Measurements from ENCODE around the gene ZNF511. TPM values are rescaled to one million over a fixed set of nuclear protein-coding genes. Genes with fewer than 3 reads are reported as not detected.
A peak's percentile ranks its signal among the peaks of the same experiment; 100 is the strongest.

Gene ZNF511
- total RNA-seq, 1 experiment from 2014 or later = 49.0 TPM

- Histone ChIP-seq H3K4me3 (replicated peaks in 1 of 2; ENCODE audit: low read depth in 1 of 2, low read length in 2 of 2) (peak overlapping the region; percentile 78 to 89; a peak in 2 of 4 replicates), H3K4me2 (ENCODE audit: low read length) (peak overlapping the region; percentile 82), H4K20me1 (ENCODE audit: insufficient read depth) (no peaks in the 10 kb centered on the region), H2AFZ (ENCODE audit: low read depth, low read length, poor library complexity, severe bottlenecking) (no peak overlapping the region), H3K4me1 (ENCODE audit: control insufficient read depth in 1 of 2, insufficient read depth in 2 of 2, low read length in 2 of 2) (peaks cover 2 to 15% of the 10 kb centered on the region in 2 experiments; a peak in 2 of 4 replicates), H3K9ac (ENCODE audit: low read length) (peak overlapping the region; percentile 88), H3K79me2 (ENCODE audit: insufficient read depth, low read length) (peaks cover 50% of the 10 kb centered on the region), H3K9me2 (ENCODE audit: insufficient read depth) (no peaks in the 10 kb centered on the region), H3K9me3 (ENCODE audit: control insufficient read depth in 1 of 2, insufficient read depth in 1 of 2, low read depth in 1 of 2, low read length in 2 of 2) (no peaks in the 10 kb centered on the region), H3K36me3 (ENCODE audit: control insufficient read depth in 1 of 2, insufficient read depth in 2 of 2, low read length in 2 of 2) (peaks cover 0 to 1% of the 10 kb centered on the region in 2 experiments; a peak in 1 of 4 replicates), H3K27me3 (ENCODE audit: insufficient read depth, low read length) (no peaks in the 10 kb centered on the region), H3K27ac (ENCODE audit: low read depth, low read length) (0 out of 2 replicates have a peak overlapping the region, but pooled peaks have one; percentile 26)
- RAD21 ChIA-PET (ENCODE audit: low non-redundant PET in 1 of 2, low total read pairs in 2 of 2, uncharacterized antibody in 2 of 2, unreplicated experiment in 2 of 2) = no interaction called here
- BruUV-seq (replicated peaks) = no TSS peak
- TF ChIP-seq ZFX (IDR thresholded peaks at IDR 0.05) (no peak), SP1 (IDR thresholded peaks at IDR 0.05; ENCODE audit: low read depth) (no peak), EZH2 (IDR thresholded peaks at IDR 0.05) (no peak), JUND (IDR thresholded peaks at IDR 0.05) (no peak), ATF3 (IDR thresholded peaks at IDR 0.05) (no peak), SIN3A (IDR thresholded peaks at IDR 0.05; ENCODE audit: low read depth) (no peak), POLR2AphosphoS5 (IDR thresholded peaks at IDR 0.05; ENCODE audit: low read depth, low read length) (no peak), RAD21 (IDR thresholded peaks at IDR 0.05; ENCODE audit: low read depth) (no peak)
- intact Hi-C loops (cut with micrococcal nuclease) = loop anchor here (2.0 kb wide), 1 partner anchor 402 kb away; no protein-coding TSS in a partner anchor
- POLR2A ChIA-PET = no interaction called here
- CTCF ChIA-PET = interaction anchor here (1.6 to 1.8 kb wide), 2 partner anchors 23 to 48 kb away, joined by 4 to 5 read pairs; no protein-coding TSS in a partner anchor
- no peak for ATAC-seq
- DNase-seq (ENCODE audit: low read depth, low spot score) = no peak
Observed at GRCh38 chr10:133306941-133307379, 1.8 kb upstream of the ZNF511 start.

DNA sequence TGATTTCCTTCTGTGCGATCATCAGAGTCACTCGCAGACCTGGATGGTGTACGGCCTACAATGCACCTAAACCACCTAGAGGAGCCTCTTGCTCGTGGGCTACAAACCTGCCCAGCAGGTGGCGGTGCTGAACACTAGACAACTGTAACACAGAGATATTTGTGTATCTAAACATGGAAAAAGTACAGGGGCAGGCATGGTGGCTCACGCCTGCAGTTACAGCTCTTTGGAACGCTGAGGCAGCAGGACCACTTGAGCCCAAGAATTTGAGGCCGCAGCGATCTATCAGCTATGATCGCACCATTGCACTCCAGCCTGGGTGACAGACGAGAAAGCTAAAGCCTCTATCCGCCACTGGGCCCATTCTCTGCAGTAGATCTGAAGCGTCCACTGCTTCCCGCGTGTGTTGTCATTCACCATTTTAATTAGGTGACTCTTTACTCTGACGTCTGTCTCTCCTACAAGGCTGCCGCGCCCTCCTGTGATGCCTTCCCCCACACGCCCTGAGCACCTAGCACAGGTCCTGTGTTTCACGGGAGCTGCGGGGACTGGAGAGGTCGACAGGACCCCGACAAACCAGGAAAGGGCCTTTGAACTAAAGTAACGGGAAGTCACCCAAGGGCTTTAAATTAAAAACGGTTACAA lies 816 bp upstream of the ZNF511 start:
- POLR2A ChIA-PET = no interaction called here
- Histone ChIP-seq H3K4me2 (ENCODE audit: low read length) (peak overlapping the region; percentile 82), H2AFZ (ENCODE audit: low read depth, low read length, poor library complexity, severe bottlenecking) (no peak overlapping the region), H3K9me2 (ENCODE audit: insufficient read depth) (no peaks in the 10 kb centered on the region), H3K36me3 (ENCODE audit: control insufficient read depth in 1 of 2, insufficient read depth in 2 of 2, low read length in 2 of 2) (peaks cover 0 to 3% of the 10 kb centered on the region in 2 experiments; a peak in 1 of 4 replicates), H3K79me2 (ENCODE audit: insufficient read depth, low read length) (peaks cover 45% of the 10 kb centered on the region), H4K20me1 (ENCODE audit: insufficient read depth) (no peaks in the 10 kb centered on the region), H3K9ac (ENCODE audit: low read length) (peak overlapping the region; percentile 88), H3K4me1 (ENCODE audit: control insufficient read depth in 1 of 2, insufficient read depth in 2 of 2, low read length in 2 of 2) (peaks cover 2 to 15% of the 10 kb centered on the region in 2 experiments; a peak in 2 of 4 replicates), H3K27ac (ENCODE audit: low read depth, low read length) (peak overlapping the region; percentile 86), H3K9me3 (ENCODE audit: control insufficient read depth in 1 of 2, insufficient read depth in 1 of 2, low read depth in 1 of 2, low read length in 2 of 2) (no peaks in the 10 kb centered on the region), H3K4me3 (replicated peaks in 1 of 2; ENCODE audit: low read depth in 1 of 2, low read length in 2 of 2) (peak overlapping the region; percentile 78 to 89), H3K27me3 (ENCODE audit: insufficient read depth, low read length) (no peaks in the 10 kb centered on the region)
- intact Hi-C loops (cut with micrococcal nuclease) = loop anchor here (2.0 kb wide), 1 partner anchor 403 kb away; no protein-coding TSS in a partner anchor
- ATAC-seq = peak; percentile 56
- no peak for DNase-seq (ENCODE audit: low read depth, low spot score)
- RAD21 ChIA-PET (ENCODE audit: low non-redundant PET in 1 of 2, low total read pairs in 2 of 2, uncharacterized antibody in 2 of 2, unreplicated experiment in 2 of 2) = no interaction called here
- CTCF ChIA-PET = interaction anchor here (1.6 to 1.8 kb wide), 2 partner anchors 22 to 49 kb away, joined by 4 to 5 read pairs; no protein-coding TSS in a partner anchor
- TF ChIP-seq ATF3 (IDR thresholded peaks at IDR 0.05) = no peak
- TF ChIP-seq, protein P1, sequence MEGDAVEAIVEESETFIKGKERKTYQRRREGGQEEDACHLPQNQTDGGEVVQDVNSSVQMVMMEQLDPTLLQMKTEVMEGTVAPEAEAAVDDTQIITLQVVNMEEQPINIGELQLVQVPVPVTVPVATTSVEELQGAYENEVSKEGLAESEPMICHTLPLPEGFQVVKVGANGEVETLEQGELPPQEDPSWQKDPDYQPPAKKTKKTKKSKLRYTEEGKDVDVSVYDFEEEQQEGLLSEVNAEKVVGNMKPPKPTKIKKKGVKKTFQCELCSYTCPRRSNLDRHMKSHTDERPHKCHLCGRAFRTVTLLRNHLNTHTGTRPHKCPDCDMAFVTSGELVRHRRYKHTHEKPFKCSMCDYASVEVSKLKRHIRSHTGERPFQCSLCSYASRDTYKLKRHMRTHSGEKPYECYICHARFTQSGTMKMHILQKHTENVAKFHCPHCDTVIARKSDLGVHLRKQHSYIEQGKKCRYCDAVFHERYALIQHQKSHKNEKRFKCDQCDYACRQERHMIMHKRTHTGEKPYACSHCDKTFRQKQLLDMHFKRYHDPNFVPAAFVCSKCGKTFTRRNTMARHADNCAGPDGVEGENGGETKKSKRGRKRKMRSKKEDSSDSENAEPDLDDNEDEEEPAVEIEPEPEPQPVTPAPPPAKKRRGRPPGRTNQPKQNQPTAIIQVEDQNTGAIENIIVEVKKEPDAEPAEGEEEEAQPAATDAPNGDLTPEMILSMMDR (IDR thresholded peaks at IDR 0.05 in 2 of 3, conservative IDR thresholded peaks at IDR 0.05 in 1 of 3; ENCODE audit: borderline replicate concordance in 1 of 3, insufficient read depth in 1 of 3, low read depth in 2 of 3, low read length in 2 of 3) = peak; percentile 53 to 68 (median 62); a peak in 5 of 6 replicates
- BruUV-seq (replicated peaks) = TSS peak; percentile 39

Data from HCT116 (cell line).